A673 (cell line): ENCODE measurements around the gene TBXAS1.

Experiments
- CTCF ChIP-seq: fragments of 300-800, 200-600 bp; sonication (generic); conservative IDR thresholded peaks from 2 replicates; pipeline ENCODE4 v1.5.1; 2017; ENCODE audit warnings: low read depth, mild to moderate bottlenecking, antibody characterized with exemption, low read length, moderate library complexity, mixed read lengths
- EZH2 ChIP-seq: fragments of 200-600 bp; sonication (generic); IDR thresholded peaks from 2 replicates; pipeline ENCODE4 v1.6.1; 2017; ENCODE audit warnings: borderline replicate concordance, low read depth, mild to moderate bottlenecking, mixed read lengths, antibody characterized with exemption, low read length; ENCODE audit not compliant: poor library complexity, severe bottlenecking

GRCh38 chr7:140062528-140063299 is 233.7 kb downstream of the TBXAS1 start, which contains the start of gene PARP12:
- TF ChIP-seq CTCF = no peak
- no peak for TF ChIP-seq EZH2
